Aorta (tissue), 5 donors: ENCODE results near the gene YY2. TPM values are rescaled to one million over a fixed set of nuclear protein-coding genes. Genes with fewer than 3 reads are reported as not detected.

Experiments used
- ATAC-seq: fragments of 200-7000 bp; cut with Tn5 transposase; one replicate; pipeline ENCODE4 v1.9.1; 2022; ENCODE audit warnings: moderate library complexity; ENCODE audit not compliant: low FRiP score
- DNase-seq, 2 donors: peaks; one replicate each; pipeline ENCODE4 v3.0.0-alpha.2; 2020
- H3K27ac ChIP-seq, 2 donors: one replicate each; pipeline ENCODE4 v1.5.1; 2013; ENCODE audit warnings: low read length in 2 of 2, mild to moderate bottlenecking in 2 of 2, moderate library complexity in 2 of 2, control low read depth in 1 of 2, inconsistent platforms in 1 of 2, low read depth in 1 of 2
- H3K27me3 ChIP-seq, 2 donors: one replicate each; pipeline ENCODE4 v1.6.1; 2013; ENCODE audit warnings: control low read depth in 1 of 2, low read length in 1 of 2, mild to moderate bottlenecking in 1 of 2, moderate library complexity in 1 of 2; ENCODE audit not compliant: insufficient read depth in 2 of 2, control insufficient read depth in 1 of 2
- H3K36me3 ChIP-seq, 2 donors: one replicate each; pipeline ENCODE4 v1.6.1; 2013; ENCODE audit warnings: control low read depth in 1 of 2, low read length in 1 of 2, mild to moderate bottlenecking in 1 of 2; ENCODE audit not compliant: insufficient read depth in 2 of 2, control insufficient read depth in 1 of 2
- H3K4me1 ChIP-seq, 2 donors: one replicate each; pipeline ENCODE4 v1.6.1; 2013; ENCODE audit warnings: low read length in 2 of 2, control low read depth in 1 of 2, mild to moderate bottlenecking in 1 of 2, moderate library complexity in 1 of 2; ENCODE audit not compliant: insufficient read depth in 2 of 2, control insufficient read depth in 1 of 2
- H3K4me3 ChIP-seq, 2 donors: one replicate each; pipeline ENCODE4 v1.5.1; 2013; ENCODE audit warnings: low read length in 2 of 2, control low read depth in 1 of 2, mild to moderate bottlenecking in 1 of 2
- H3K9me3 ChIP-seq: one replicate; pipeline ENCODE4 v1.6.1; 2013; ENCODE audit warnings: mild to moderate bottlenecking, low read length; ENCODE audit not compliant: control insufficient read depth
- WGBS, 2 donors: extraction: QIAGEN DNeasy Blood & Tissue Kit; methylation state at CpG; one replicate each; pipeline ENCODE4 v1.1.7; 2013; 5-methylcytosine and 5-hydroxymethylcytosine counted together
- intact Hi-C, 2 donors: fragments of 100-400 bp; cut with DNase I; formaldehyde crosslinking; loops; one replicate each; pipeline versions ENCODE4 v1.14.2 to v1.15.0; 2022
- polyA plus RNA-seq, 2 donors: library from polyadenylated mRNA; stranded (reverse); fragments of 200-250 nt; gene quantifications; one replicate each; pipeline ENCODE4 v1.2.3, GENCODE V29; 2013
- total RNA-seq, 2 donors: library from RNA; stranded (reverse); fragmentation: NEBNext Ultra II Directional; extraction: Animal tissue kit (Norgen Biotek cat#: 25700); gene quantifications; one replicate each; pipeline ENCODE4 v1.2.1, GENCODE V29; 2021
- donor health status: healthy with polysubstance abuse.
- donor health status: Bipolar disorder and iron deficiency.
- donor health status: DM: no; HTN: no; CAD: no.
- donor health status: DM: no; HTN: no; CAD: no.
- donor health status: DM: yes; HTN: yes; CAD: no.

The YY2 gene
- total and polyA plus RNA-seq, 4 donors = 1.4 to 2.9 (median 2.2) TPM; not detected in 1

DNA sequence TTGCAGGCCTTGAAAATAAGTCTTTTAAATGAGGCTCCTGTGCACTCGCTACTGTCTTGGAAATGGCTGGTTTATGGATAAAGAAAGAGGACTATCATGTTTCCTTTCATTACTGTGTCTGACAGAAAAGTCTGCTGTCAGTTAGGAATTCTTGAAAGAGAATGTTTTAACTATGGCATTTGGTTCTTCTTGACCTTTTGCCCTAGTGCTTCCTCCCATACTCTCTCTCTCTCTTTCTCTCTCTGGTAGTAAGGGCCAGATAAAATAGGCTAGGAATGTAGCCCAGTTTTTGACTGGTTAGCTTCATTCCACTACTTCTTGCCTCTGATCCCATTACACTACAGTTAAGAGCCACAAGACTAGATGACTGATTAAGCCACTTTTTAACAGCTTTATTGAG lies 29.8 kb downstream of the YY2 start:
- Histone ChIP-seq H3K27ac (no peak overlapping the region), H3K4me3 (no peak overlapping the region), H3K4me1 (no peaks in the 10 kb centered on the region), H3K36me3 (no peaks in the 10 kb centered on the region), H3K9me3 (no peaks in the 10 kb centered on the region), H3K27me3 (no peaks in the 10 kb centered on the region)
- ATAC-seq (no peak), DNase-seq (no peak)
- WGBS, 2 donors = 76 to 91% methylated on average over 1 of the region's 1 CpG
- intact Hi-C loops = no loop called here

DNA sequence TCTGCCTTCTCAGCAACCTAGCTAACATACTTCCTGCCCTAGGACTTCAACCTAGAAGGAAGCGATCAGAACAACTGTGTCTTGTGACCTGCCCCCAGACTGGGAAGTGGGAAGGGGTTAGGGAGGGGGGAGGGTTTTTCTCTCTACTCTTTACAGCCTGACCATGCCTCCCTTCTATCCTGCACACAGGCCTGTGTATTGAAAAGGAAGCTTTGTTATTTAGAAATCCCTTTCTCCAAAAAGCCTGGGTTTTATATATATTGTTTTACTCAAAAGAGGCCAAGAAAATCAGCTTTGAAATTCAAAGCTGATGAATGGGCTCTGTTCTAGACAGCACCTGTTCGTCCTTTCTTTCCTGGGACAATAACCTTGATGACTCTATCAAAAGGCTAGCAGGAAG lies 49.5 kb downstream of the YY2 start:
- Histone ChIP-seq H3K9me3 (no peaks in the 10 kb centered on the region), H3K4me3 (no peak overlapping the region), H3K27me3 (no peaks in the 10 kb centered on the region), H3K4me1 (no peaks in the 10 kb centered on the region), H3K36me3 (no peaks in the 10 kb centered on the region), H3K27ac (no peak overlapping the region)
- 47 to 85% methylated on average over 2 of the region's 2 CpGs for WGBS, 2 donors
- no peak for ATAC-seq
- intact Hi-C loops = no loop called here
- DNase-seq = no peak

DNA sequence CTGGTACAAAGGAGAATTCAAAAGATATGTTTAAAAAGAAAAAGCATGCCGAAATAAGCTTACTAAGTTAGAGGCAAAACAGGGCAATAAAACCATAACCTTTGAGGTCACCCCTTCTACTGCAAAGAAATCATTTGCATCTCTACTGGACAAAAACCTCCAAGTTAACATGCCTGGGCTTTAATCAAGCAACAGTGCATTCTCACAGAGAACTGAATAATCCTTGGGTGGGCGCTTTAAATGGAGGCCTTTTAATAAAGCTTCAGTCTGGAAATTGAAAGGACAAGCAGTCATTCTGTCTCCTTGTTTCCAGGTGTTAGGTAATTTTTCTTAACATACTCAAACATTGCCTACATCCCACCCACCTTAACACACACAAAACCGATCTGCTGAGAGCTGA lies 50.2 kb downstream of the YY2 start:
- ATAC-seq (no peak), DNase-seq (no peak)
- H3K9me3 ChIP-seq = no peaks in the 10 kb centered on the region
- WGBS, 2 donors = 76 to 94% methylated on average over 3 of the region's 3 CpGs
- no peak overlapping the region for H3K27ac ChIP-seq
- intact Hi-C loops = no loop called here
- H3K36me3 ChIP-seq = no peaks in the 10 kb centered on the region
- H3K4me3 ChIP-seq = no peak overlapping the region
- no peaks in the 10 kb centered on the region for H3K4me1 ChIP-seq
- no peaks in the 10 kb centered on the region for H3K27me3 ChIP-seq

DNA sequence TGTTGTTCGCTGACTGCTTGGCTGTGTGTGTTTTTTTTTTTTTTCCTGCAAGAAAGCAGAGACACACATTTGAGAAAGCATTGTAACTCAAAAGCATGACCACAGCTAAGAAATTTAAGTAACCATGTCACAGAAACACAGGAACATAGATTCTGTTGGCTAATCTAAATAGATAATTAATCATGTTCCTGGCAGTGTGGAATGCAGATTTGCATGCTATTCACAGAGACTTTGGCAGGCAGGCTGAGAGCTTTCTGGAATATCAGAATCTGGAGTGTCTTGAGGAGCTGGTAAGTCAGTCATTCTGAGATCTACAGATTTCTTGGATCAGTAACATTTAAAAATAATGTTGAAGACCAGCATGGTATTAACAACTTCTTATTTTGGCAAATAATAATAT lies 51.5 kb downstream of the YY2 start:
- 11 to 20% methylated on average over 1 of the region's 1 CpG for WGBS, 2 donors
- no peak for DNase-seq
- ATAC-seq = no peak
- no peaks in the 10 kb centered on the region for H3K27me3 ChIP-seq
- no peak overlapping the region for H3K27ac ChIP-seq
- no peaks in the 10 kb centered on the region for H3K4me1 ChIP-seq
- intact Hi-C loops = no loop called here
- H3K9me3 ChIP-seq = no peaks in the 10 kb centered on the region
- H3K36me3 ChIP-seq = no peaks in the 10 kb centered on the region
- H3K4me3 ChIP-seq = no peak overlapping the region

Other genes starting within 250 kb of the YY2 start
- gene KLHL34, start 197.7 kb upstream of the YY2 start, total RNA-seq = not detected
- gene KLHL34, start 197.7 kb upstream of the YY2 start, polyA plus RNA-seq = under 1 TPM in 1 of 2 donors, not detected in 1; 0.63 TPM
- gene SMPX, start 97.9 kb upstream of the YY2 start, total RNA-seq = 1 to 10 TPM in 1 of 2 donors, under 1 TPM in 1; 0.81 to 1.0 TPM
- gene SMPX, start 97.9 kb upstream of the YY2 start, polyA plus RNA-seq = 10 to 100 TPM in 1 of 2 donors, under 1 TPM in 1; 0.51 to 16.4 TPM
- gene MBTPS2, start 16.4 kb upstream of the YY2 start, total RNA-seq = 10 to 100 TPM; 13.5 to 14.6 TPM
- 1 to 10 TPM; 3.4 to 6.8 TPM for gene MBTPS2, start 16.4 kb upstream of the YY2 start, polyA plus RNA-seq
- 10 to 100 TPM; 49.4 to 57.8 TPM for gene SMS, start 84.7 kb downstream of the YY2 start, total RNA-seq
- 10 to 100 TPM; 45.3 to 89.5 TPM for gene SMS, start 84.7 kb downstream of the YY2 start, polyA plus RNA-seq
- gene PHEX, start 176.3 kb downstream of the YY2 start, total RNA-seq = under 1 TPM; 0.13 to 0.39 TPM
- under 1 TPM in 1 of 2 donors, not detected in 1; 0.13 TPM for gene PHEX, start 176.3 kb downstream of the YY2 start, polyA plus RNA-seq